Lower lobe of right lung (tissue), 2 donors: Measurements from ENCODE around the gene EDN1. TPM values are rescaled to one million over a fixed set of nuclear protein-coding genes. Genes with fewer than 3 reads are reported as not detected.

Source experiments
- ATAC-seq, 2 donors: fragments of 200-7000 bp; cut with Tn5 transposase; one replicate each; pipeline ENCODE4 v1.9.1; 2020 to 2022; ENCODE audit warnings: mild to moderate bottlenecking in 2 of 2, moderate library complexity in 2 of 2
- DNase-seq: peaks from one replicate; pipeline ENCODE4 v3.0.0-alpha.2; 2020
- H3K27ac ChIP-seq: fragments of 200-600 bp; one replicate; pipeline ENCODE4 v1.8.0; 2022
- H3K27me3 ChIP-seq: fragments of 200-600 bp; one replicate; pipeline ENCODE4 v1.8.0; 2022; ENCODE audit warnings: low read depth
- H3K36me3 ChIP-seq: fragments of 200-600 bp; one replicate; pipeline ENCODE4 v1.8.0; 2022; ENCODE audit warnings: mild to moderate bottlenecking
- H3K4me1 ChIP-seq: fragments of 200-600 bp; one replicate; pipeline ENCODE4 v1.8.0; 2022
- H3K4me3 ChIP-seq: fragments of 200-600 bp; one replicate; pipeline ENCODE4 v1.8.0; 2022; ENCODE audit warnings: mild to moderate bottlenecking
- H3K9me3 ChIP-seq: fragments of 200-600 bp; one replicate; pipeline ENCODE4 v1.8.0; 2022
- CTCF ChIP-seq: fragments of 200-600 bp; IDR thresholded peaks from one replicate; pipeline ENCODE4 v1.8.0; 2022; ENCODE audit warnings: antibody characterized with exemption, mild to moderate bottlenecking
- intact Hi-C: fragments of 100-400 bp; cut with DNase I; formaldehyde crosslinking; loops from one replicate; pipeline ENCODE4 v1.11.0; 2022
- total RNA-seq: library from RNA; stranded (reverse); fragmentation: NEBNext Ultra II Directional; extraction: Animal tissue kit (Norgen Biotek cat#: 25700); gene quantifications from one replicate; pipeline ENCODE4 v1.2.1, GENCODE V29; 2021
- donor health status: DM: no; HTN: yes; CAD: no; lungs with severe emphysema.

EDN1 gene
- total RNA-seq, 1 donor from 2014 or later = 61.2 TPM

DNA sequence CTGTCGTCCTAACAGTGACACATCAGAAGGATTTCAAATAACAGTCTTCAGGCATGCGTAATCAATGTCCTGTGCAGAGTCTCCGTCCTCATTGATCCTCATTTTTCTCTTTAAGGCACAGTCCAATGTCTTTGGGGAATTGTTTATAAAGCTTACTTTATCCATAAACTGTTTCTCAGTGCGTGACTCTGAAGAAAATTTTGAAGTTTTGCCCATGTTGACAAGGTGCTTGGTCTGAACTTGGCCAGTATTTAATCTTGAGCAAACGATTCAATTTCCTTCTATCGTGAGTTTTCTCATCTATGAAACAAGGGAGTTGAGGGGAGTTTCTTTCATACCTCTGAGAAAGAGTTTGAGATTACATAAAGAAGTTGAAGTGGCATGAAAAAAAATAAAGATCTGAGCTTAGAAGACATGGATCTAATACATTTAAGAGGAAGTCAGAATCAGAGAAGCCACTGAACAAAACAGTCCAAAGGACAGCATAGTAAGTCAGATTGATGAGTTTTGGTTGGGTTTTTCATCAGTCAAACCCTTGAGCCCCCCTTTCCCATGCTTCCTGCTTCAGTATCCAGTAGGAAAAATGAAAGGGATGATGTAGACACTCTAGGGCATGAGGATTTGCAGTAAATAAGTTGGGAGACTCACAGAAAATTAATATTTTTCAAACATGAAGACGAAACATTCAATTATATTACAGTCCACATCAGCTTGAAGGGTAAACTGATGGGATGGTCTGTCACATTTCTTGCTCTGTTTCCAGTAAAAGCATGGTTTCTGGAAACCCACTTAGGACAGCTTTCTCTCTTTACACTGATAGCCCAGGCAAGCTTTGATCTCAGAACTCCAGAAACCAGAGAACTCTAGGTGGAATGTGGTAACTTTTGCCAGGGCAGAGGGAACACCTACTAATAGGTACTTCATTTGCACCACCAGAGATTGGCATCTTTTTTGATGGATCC is 8.1 kb downstream of the EDN1 start:
- no peak overlapping the region for H3K27ac ChIP-seq
- H3K9me3 ChIP-seq = no peaks in the 10 kb centered on the region
- peaks cover 6% of the 10 kb centered on the region for H3K4me1 ChIP-seq
- DNase-seq (no peak), ATAC-seq (no peak)
- peaks cover 2% of the 10 kb centered on the region for H3K27me3 ChIP-seq
- H3K36me3 ChIP-seq = peaks cover 23% of the 10 kb centered on the region
- intact Hi-C loops = no loop called here
- TF ChIP-seq CTCF = no peak
- no peak overlapping the region for H3K4me3 ChIP-seq

- no peaks in the 10 kb centered on the region for H3K27me3 ChIP-seq
- H3K9me3 ChIP-seq = no peaks in the 10 kb centered on the region
- ATAC-seq = no peak
- peaks cover 18% of the 10 kb centered on the region for H3K36me3 ChIP-seq
- no peak overlapping the region for H3K27ac ChIP-seq
- no peak for TF ChIP-seq CTCF
- no peak for DNase-seq
- H3K4me3 ChIP-seq = no peak overlapping the region
- H3K4me1 ChIP-seq = peaks cover 6% of the 10 kb centered on the region
- intact Hi-C loops = no loop called here
These were observed 8.8 kb downstream of the EDN1 start for GRCh38 chr6:12298995-12299394.

- no peak overlapping the region for H3K27ac ChIP-seq
- intact Hi-C loops = no loop called here
- H3K36me3 ChIP-seq = peaks cover 15% of the 10 kb centered on the region
- no peak overlapping the region for H3K4me3 ChIP-seq
- ATAC-seq (no peak), DNase-seq (no peak)
- no peaks in the 10 kb centered on the region for H3K9me3 ChIP-seq
- TF ChIP-seq CTCF = no peak
- H3K4me1 ChIP-seq = peaks cover under 1% of the 10 kb centered on the region
- no peaks in the 10 kb centered on the region for H3K27me3 ChIP-seq
These were observed 10.9 kb downstream of the EDN1 start for GRCh38 chr6:12301018-12301417.

- no peaks in the 10 kb centered on the region for H3K9me3 ChIP-seq
- no peak for TF ChIP-seq CTCF
- H3K27ac ChIP-seq = no peak overlapping the region
- no peaks in the 10 kb centered on the region for H3K4me1 ChIP-seq
- no peaks in the 10 kb centered on the region for H3K27me3 ChIP-seq
- H3K4me3 ChIP-seq = no peak overlapping the region
- no peak for ATAC-seq
- DNase-seq = no peak
- intact Hi-C loops = no loop called here
- no peaks in the 10 kb centered on the region for H3K36me3 ChIP-seq
These were observed 14.3 kb downstream of the EDN1 start for GRCh38 chr6:12304487-12304886.

- ATAC-seq (no peak), DNase-seq (no peak)
- intact Hi-C loops = no loop called here
These were observed 18.9 kb downstream of the EDN1 start for GRCh38 chr6:12309070-12309469.

More at GRCh38 chr6:12309070-12309469, 18.9 kb downstream of the EDN1 start:
- TF ChIP-seq CTCF = no peak
- Histone ChIP-seq H3K9me3 (no peaks in the 10 kb centered on the region), H3K4me3 (no peak overlapping the region), H3K36me3 (no peaks in the 10 kb centered on the region), H3K4me1 (no peaks in the 10 kb centered on the region), H3K27me3 (no peaks in the 10 kb centered on the region), H3K27ac (no peak overlapping the region)
